Testis (tissue), 2 donors: ENCODE measurements around the gene FAM184B.

Experiments
- POLR2A ChIP-seq: fragments of 450-650 bp; IDR thresholded peaks from one replicate; pipeline ENCODE4 v1.6.1; 2017; ENCODE audit warnings: antibody characterized with exemption, mild to moderate bottlenecking, moderate library complexity
- TF ChIP-seq, protein P1 (sequence below), 3 experiments: fragments of 450-650 bp in 2 of 3; fragments of 200-600 bp in 1 of 3; sonication (generic) in 1 of 3; IDR thresholded peaks; one replicate each; pipeline ENCODE4 v1.5.1; 2016 to 2019; ENCODE audit warnings: antibody characterized with exemption in 3 of 3, mild to moderate bottlenecking in 2 of 3, moderate library complexity in 1 of 3

DNA sequence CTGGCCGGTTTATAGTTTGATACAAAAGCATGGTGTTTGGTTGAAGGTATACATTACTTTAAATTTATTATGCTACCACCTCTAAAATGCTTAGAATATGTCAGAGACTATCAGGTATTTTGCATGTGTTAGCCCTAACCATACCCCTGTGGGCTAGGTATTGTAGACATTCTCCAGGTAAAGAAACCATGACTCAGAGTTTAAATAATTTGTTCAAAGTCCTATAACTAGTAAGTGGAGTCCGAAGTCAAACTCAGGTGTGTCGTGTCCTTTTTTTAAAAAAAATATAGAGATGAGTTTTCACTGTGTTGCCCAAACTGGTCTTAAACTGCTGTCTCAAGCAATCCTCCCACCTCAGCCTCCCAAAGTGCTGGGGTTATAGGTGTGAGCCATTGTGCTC is 192.1 kb downstream of the FAM184B start:
- TF ChIP-seq, protein P1, sequence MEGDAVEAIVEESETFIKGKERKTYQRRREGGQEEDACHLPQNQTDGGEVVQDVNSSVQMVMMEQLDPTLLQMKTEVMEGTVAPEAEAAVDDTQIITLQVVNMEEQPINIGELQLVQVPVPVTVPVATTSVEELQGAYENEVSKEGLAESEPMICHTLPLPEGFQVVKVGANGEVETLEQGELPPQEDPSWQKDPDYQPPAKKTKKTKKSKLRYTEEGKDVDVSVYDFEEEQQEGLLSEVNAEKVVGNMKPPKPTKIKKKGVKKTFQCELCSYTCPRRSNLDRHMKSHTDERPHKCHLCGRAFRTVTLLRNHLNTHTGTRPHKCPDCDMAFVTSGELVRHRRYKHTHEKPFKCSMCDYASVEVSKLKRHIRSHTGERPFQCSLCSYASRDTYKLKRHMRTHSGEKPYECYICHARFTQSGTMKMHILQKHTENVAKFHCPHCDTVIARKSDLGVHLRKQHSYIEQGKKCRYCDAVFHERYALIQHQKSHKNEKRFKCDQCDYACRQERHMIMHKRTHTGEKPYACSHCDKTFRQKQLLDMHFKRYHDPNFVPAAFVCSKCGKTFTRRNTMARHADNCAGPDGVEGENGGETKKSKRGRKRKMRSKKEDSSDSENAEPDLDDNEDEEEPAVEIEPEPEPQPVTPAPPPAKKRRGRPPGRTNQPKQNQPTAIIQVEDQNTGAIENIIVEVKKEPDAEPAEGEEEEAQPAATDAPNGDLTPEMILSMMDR (IDR thresholded peaks at IDR 0.05) = no peak
- no peak for TF ChIP-seq POLR2A
